SK-N-SH treated with all-trans-retinoic acid at 6 μM for 48 hours (cell line): ENCODE data around the gene CCDC122.

Experiments used
- ARNTL ChIP-seq: fragments of 450-650 bp; formaldehyde crosslinking; IDR thresholded peaks from 2 replicates; pipeline ENCODE4 v1.5.0; 2020; ENCODE audit warnings: low read depth, mild to moderate bottlenecking, moderate library complexity, borderline replicate concordance
- TOX ChIP-seq: fragments of 250-450 bp; sonication (Bioruptor Pico); IDR thresholded peaks from 2 replicates; pipeline ENCODE4 v1.8.0; 2021; ENCODE audit warnings: mild to moderate bottlenecking, moderate library complexity, borderline replicate concordance
- TF ChIP-seq, protein P1 (sequence below): fragments of 250-450 bp; sonication (Bioruptor Pico); IDR thresholded peaks from 2 replicates; pipeline ENCODE4 v1.8.0; 2021; ENCODE audit warnings: low read depth, mild to moderate bottlenecking, moderate library complexity, borderline replicate concordance
- TF ChIP-seq, protein P2 (sequence below): fragments of 250-450 bp; sonication (Bioruptor Pico); IDR thresholded peaks from 2 replicates; pipeline ENCODE4 v1.8.0; 2020; ENCODE audit warnings: mild to moderate bottlenecking, moderate library complexity, borderline replicate concordance

DNA sequence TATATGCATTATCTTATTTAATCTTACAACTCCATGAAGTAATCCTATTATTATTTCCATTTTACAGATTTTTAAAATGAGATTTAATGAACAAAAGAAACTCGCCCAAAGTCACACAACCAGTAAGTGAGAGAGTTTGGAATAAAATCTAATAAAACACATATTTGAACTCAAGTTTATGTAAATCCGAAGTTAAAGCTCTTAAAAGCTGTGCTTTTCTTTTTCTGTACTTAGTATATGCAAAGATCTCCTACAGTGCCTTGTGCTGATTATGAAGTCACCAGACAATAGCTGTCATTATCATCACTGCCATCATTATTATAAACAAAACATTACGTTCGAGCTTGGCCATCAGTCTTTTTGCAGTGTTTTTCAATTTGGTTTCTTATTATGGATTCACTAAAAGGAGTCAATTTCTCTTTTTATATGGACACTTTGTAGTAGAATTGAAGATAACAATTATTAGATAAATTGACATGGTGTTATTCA is 63.1 kb downstream of the CCDC122 start:
- TF ChIP-seq, protein P1, sequence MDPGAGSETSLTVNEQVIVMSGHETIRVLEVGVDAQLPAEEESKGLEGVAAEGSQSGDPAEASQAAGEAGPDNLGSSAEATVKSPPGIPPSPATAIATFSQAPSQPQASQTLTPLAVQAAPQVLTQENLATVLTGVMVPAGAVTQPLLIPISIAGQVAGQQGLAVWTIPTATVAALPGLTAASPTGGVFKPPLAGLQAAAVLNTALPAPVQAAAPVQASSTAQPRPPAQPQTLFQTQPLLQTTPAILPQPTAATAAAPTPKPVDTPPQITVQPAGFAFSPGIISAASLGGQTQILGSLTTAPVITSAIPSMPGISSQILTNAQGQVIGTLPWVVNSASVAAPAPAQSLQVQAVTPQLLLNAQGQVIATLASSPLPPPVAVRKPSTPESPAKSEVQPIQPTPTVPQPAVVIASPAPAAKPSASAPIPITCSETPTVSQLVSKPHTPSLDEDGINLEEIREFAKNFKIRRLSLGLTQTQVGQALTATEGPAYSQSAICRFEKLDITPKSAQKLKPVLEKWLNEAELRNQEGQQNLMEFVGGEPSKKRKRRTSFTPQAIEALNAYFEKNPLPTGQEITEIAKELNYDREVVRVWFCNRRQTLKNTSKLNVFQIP, result no peak
- TF ChIP-seq TOX (CRISPR knock-in tag) (no peak), ARNTL (CRISPR knock-in tag) (no peak)
- TF ChIP-seq, protein P2, sequence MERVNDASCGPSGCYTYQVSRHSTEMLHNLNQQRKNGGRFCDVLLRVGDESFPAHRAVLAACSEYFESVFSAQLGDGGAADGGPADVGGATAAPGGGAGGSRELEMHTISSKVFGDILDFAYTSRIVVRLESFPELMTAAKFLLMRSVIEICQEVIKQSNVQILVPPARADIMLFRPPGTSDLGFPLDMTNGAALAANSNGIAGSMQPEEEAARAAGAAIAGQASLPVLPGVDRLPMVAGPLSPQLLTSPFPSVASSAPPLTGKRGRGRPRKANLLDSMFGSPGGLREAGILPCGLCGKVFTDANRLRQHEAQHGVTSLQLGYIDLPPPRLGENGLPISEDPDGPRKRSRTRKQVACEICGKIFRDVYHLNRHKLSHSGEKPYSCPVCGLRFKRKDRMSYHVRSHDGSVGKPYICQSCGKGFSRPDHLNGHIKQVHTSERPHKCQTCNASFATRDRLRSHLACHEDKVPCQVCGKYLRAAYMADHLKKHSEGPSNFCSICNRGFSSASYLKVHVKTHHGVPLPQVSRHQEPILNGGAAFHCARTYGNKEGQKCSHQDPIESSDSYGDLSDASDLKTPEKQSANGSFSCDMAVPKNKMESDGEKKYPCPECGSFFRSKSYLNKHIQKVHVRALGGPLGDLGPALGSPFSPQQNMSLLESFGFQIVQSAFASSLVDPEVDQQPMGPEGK (CRISPR knock-in tag), result no peak
